GM12891 (cell line): ENCODE data around the gene CPM.

Experiments used
- POLR2AphosphoS5 ChIP-seq: IDR thresholded peaks from 2 replicates; pipeline ENCODE4 v1.6.1; 2011; ENCODE audit warnings: low read depth, low read length, control low read depth
- TAF1 ChIP-seq: IDR thresholded peaks from 2 replicates; pipeline ENCODE4 v1.6.1; 2011; ENCODE audit warnings: low read depth, low read length, control low read depth

DNA sequence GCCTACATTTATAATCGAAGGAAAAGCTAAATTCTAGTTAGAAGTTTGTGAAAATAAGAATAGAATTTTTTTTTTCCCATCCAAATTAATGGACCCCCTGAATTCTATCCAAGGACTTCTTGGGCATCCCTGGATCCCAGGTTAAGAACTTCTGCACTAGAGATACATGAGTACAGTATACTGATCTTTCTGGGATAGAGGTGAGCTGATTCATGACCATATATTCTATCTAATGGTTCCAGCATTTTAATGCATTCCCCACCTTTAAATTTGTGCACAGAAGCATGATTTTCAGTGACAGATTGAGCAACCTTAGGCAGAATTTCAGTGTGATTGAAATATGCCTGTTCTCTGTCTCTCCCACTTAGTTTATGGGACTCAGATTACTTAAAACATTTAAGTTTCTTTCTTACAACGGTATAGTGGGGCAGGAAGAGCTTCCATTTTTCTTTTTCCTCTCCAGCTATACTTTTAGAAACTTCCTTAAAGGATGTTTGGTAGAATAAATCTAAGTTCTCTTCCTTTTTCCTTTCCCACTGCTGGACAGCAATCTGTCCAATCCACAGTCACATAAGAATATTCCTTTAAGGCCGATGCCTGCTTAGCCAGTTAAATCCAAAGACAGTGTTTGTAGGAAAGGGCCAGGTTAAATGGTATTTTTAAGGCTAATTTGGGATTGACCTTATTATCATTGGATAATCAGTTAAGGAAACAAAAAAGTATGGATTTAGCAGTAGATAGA is 118.3 kb downstream of the CPM start:
- TF ChIP-seq TAF1, result no peak
- no peak for TF ChIP-seq POLR2AphosphoS5
